Activated CD4-positive, alpha-beta memory T cell treated with anti-CD3 and anti-CD28 coated beads, Interleukin-2, amount 10 ng/mL, durations not matched to agents 7 days and 5 days (primary cell): ENCODE data around the gene RIPPLY3. TPM values are rescaled to one million over a fixed set of nuclear protein-coding genes. Genes with fewer than 3 reads are reported as not detected.

Source experiments
- CTCF ChIA-PET: fragments of 350-600 bp; sonication (Branson Sonifier 250); formaldehyde crosslinking; loops from one replicate; lab custom pipeline; 2021; ENCODE audit warnings: antibody characterized with exemption, inconsistent platforms; lab: Charles Lee
- POLR2A ChIA-PET: fragments of 350-600 bp; sonication (Branson Sonifier 250); formaldehyde crosslinking; loops from one replicate; lab custom pipeline; 2021; ENCODE audit warnings: antibody characterized with exemption; lab: Charles Lee
- DNase-seq: peaks from one replicate; pipeline ENCODE4 v3.0.0-alpha.2; 2020
- H3K27ac Mint-ChIP-seq: one replicate; pipeline ENCODE4 v1.8.0; 2021; ENCODE audit warnings: mild to moderate bottlenecking, mixed read lengths
- H3K27me3 Mint-ChIP-seq: one replicate; pipeline ENCODE4 v1.8.0; 2021; ENCODE audit warnings: mixed read lengths
- H3K36me3 Mint-ChIP-seq: one replicate; pipeline ENCODE4 v1.8.0; 2021; ENCODE audit warnings: low read depth, mixed read lengths
- H3K4me1 Mint-ChIP-seq: one replicate; pipeline ENCODE4 v1.8.0; 2021; ENCODE audit warnings: mixed read lengths
- H3K4me3 Mint-ChIP-seq: one replicate; pipeline ENCODE4 v1.8.0; 2021; ENCODE audit warnings: mild to moderate bottlenecking, mixed read lengths
- H3K9me3 Mint-ChIP-seq: one replicate; pipeline ENCODE4 v1.8.0; 2021; ENCODE audit warnings: mixed read lengths
- total RNA-seq, 2 experiments: library from RNA; stranded (reverse); gene quantifications; one replicate each; pipeline ENCODE4 v1.2.3, GENCODE V29; 2021

Gene RIPPLY3, protein sequence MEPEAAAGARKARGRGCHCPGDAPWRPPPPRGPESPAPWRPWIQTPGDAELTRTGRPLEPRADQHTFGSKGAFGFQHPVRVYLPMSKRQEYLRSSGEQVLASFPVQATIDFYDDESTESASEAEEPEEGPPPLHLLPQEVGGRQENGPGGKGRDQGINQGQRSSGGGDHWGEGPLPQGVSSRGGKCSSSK
- not detected for total RNA-seq

DNA sequence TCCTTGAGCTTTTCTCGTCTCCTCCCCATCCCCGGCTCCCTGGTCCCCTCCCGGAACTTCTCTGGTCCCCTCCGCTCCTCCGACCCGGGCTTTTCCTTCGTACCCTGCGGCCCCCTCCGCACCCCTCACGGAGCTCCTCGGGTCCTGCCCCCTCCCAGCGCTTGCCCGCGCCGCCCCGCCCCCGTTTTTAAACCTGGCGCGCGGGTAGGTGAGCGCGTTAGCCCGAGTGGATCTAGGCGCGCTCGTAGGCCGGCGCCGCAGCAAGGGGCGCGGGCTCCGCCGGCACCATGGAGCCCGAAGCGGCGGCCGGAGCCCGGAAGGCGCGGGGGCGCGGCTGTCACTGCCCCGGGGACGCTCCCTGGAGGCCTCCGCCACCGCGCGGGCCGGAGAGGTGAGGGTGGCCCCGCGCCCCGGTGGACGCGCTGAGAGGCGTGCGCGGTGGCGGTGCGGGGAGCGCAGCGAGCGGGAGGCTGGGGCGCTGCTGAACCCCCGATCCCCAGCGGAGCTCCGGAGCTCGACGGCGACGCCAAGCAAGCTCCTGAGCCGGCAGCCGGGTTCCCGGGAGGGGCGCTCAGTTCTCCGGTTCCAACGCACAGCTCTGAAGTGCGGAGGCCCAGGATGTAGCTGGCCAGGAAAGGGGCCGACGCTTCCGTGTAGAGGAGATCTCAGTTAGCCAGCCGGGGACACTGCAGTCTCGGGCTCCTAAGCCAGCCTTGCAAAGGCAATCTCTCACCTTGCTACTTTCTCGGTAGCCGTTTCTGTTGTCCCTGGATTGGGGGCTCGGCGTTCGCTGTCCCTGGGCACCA is at the start of gene RIPPLY3:
Gene RIPPLY3 (plus strand): TSS at position 217 of the 806 bp plus-strand sequence. CDS start 71 bp downstream, at position 288.
- Mint-ChIP-seq H3K9me3 (no peaks in the 10 kb centered on the region), H3K4me1 (peaks cover 16% of the 10 kb centered on the region), H3K27me3 (peaks cover 24% of the 10 kb centered on the region), H3K36me3 (no peaks in the 10 kb centered on the region), H3K4me3 (peak within 1 kb of the TSS; percentile 61), H3K27ac (no peak within 1 kb of the TSS)
- POLR2A ChIA-PET = interaction anchor here (0.6 kb wide), 1 partner anchor 33 kb away, joined by 3 read pairs; no protein-coding TSS in a partner anchor
- CTCF ChIA-PET = interaction anchor here (1.8 kb wide), 1 partner anchor 17 kb away, joined by 10 read pairs; no protein-coding TSS in a partner anchor
- peak; percentile 19 for DNase-seq

DNA sequence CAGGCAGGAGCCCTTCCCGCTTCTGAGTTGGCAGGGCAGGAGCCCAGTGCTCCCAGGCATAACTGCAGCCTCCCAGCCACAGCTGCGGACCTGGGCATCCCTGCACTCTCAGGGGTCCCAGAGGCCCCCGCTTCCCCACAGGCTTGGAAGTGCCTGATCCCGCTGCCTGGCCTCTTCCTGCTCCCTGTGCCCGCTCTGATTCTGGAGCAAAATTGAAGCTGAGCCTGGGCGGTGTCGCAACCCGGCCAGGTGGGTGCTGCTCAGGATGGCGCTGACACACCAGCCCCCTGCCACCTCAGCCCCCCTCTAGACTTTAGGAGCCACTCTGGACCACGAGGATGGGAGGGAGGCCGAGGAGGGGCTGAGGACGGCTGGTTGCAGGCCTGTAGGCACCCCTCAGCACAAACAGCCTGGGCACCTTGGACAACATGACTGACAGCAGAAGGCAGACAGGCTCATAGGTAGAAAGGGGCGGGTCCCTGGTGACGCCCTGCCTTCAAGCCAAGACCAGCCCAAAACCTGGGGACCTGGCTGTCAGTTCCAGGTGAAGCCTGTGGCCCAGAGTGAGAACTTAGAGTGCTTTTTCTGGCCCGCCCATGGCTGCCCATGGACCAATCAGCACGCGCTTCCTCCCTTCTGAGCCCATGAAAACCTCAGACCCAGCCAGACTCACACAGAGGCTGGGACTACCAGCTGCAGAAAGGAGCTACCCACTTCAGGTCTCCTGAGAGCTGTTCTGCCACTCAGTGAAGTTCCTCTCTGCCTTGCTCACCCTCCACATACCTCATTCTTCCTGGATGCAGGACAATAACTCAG is 47.3 kb upstream of the RIPPLY3 start:
- Mint-ChIP-seq H3K27ac (no peak overlapping the region), H3K9me3 (no peaks in the 10 kb centered on the region), H3K27me3 (no peaks in the 10 kb centered on the region), H3K4me1 (peaks cover 2% of the 10 kb centered on the region), H3K4me3 (no peak overlapping the region), H3K36me3 (peaks cover 21% of the 10 kb centered on the region)
- ChIA-PET CTCF (no interaction called here), POLR2A (interaction anchor here (0.7 kb wide), 1 partner anchor 28 kb away, joined by 3 read pairs; no protein-coding TSS in a partner anchor)
- DNase-seq = no peak

DNA sequence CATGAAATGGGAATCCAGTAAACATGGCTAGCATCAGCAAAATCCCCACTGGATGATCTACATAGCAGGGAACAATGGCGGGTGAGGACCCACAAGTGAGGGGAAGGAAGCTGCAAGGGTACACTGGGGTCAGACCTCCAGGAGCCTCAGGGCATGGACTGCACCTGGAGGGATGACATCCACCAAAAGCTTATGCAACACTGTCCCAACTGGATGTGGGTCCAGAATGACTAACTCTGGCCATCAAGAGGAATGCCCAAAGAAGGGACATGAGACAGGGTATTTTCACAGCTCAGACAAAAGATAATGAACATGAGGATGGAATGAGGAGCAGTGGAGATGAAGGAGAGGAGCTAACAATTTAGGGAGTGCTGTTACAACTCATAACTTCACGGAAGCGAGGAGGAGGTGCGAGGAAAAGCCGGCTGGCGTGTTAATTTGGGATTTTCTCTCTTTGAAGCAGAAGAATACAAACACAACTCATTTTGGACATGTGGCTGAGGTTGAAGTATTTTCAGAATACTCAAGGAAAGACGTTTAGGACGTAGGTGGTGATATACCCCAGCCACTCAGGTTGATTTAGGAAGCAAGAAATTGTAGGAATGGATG is 45.7 kb upstream of the RIPPLY3 start:
- Mint-ChIP-seq H3K27ac (no peak overlapping the region), H3K9me3 (no peaks in the 10 kb centered on the region), H3K36me3 (peaks cover 19% of the 10 kb centered on the region), H3K27me3 (no peaks in the 10 kb centered on the region), H3K4me1 (peaks cover 16% of the 10 kb centered on the region), H3K4me3 (no peak overlapping the region)
- DNase-seq = no peak
- CTCF ChIA-PET = interaction anchor here (0.7 kb wide), 1 partner anchor 28 kb away, joined by 3 read pairs; no protein-coding TSS in a partner anchor
- POLR2A ChIA-PET = no interaction called here

DNA sequence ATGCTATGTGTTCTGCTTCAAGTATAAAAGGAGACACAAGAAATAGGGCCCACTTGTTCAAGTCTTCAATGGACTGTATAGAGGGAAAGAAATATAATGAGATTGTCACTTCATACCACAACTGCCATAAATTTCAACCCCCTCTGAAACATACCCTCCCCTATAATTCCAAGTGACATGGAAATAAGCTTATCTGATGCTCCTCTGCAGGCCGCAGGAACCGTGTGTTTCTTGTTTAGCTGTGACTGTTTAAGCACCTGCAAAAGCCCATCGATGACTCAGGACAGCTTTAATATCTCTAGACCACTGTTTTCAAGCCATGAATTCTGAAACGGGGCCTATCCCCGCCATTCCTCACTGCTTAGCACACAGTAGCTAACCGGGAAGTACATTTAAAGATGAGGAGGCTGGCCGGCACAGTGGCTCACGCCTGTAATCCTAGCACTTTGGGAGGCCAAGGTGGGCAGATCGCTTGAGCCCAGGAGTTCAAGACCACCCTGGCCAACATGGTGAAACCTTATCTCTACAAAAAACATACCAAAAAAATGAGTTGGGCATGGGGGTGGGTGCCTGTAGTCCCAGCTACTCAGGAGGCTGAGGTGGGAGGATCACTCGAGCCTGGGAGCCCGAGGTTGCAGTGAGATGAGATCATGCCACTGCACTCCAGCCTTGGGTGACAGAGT is 44.3 kb upstream of the RIPPLY3 start:
- H3K9me3 Mint-ChIP-seq = no peaks in the 10 kb centered on the region
- H3K4me1 Mint-ChIP-seq = peaks cover 22% of the 10 kb centered on the region
- peaks cover 15% of the 10 kb centered on the region for H3K36me3 Mint-ChIP-seq
- no peaks in the 10 kb centered on the region for H3K27me3 Mint-ChIP-seq
- POLR2A ChIA-PET = no interaction called here
- no peak overlapping the region for H3K27ac Mint-ChIP-seq
- no peak overlapping the region for H3K4me3 Mint-ChIP-seq
- CTCF ChIA-PET = no interaction called here
- no peak for DNase-seq

DNA sequence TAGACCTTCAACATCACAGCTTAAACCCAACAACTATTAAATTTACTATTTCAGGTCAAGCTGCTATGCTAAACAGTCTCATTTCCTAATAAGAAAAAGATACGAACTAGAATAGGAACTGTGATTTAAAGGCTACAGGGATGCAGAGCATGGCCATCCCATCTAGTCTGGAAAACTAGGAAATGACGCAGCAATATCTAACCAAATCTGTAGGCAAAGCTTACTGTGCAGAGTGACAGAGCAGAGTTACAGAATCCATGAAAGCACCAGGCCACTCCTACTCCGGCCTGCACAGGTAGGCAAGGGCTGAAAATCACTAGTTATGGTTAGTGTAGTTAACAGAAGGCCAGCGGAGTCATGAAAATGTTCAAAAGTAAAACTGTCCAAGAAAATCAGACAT is 42.1 kb upstream of the RIPPLY3 start:
- H3K27me3 Mint-ChIP-seq = no peaks in the 10 kb centered on the region
- ChIA-PET CTCF (interaction anchor here (0.6 to 1.2 kb wide), 4 partner anchors 13 to 924 kb away, joined by 3 to 5 read pairs (median 4); no protein-coding TSS in a partner anchor), POLR2A (no interaction called here)
- no peak for DNase-seq
- H3K27ac Mint-ChIP-seq = no peak overlapping the region
- H3K36me3 Mint-ChIP-seq = peaks cover 15% of the 10 kb centered on the region
- H3K4me1 Mint-ChIP-seq = peaks cover 25% of the 10 kb centered on the region
- H3K4me3 Mint-ChIP-seq = no peak overlapping the region
- no peaks in the 10 kb centered on the region for H3K9me3 Mint-ChIP-seq

DNA sequence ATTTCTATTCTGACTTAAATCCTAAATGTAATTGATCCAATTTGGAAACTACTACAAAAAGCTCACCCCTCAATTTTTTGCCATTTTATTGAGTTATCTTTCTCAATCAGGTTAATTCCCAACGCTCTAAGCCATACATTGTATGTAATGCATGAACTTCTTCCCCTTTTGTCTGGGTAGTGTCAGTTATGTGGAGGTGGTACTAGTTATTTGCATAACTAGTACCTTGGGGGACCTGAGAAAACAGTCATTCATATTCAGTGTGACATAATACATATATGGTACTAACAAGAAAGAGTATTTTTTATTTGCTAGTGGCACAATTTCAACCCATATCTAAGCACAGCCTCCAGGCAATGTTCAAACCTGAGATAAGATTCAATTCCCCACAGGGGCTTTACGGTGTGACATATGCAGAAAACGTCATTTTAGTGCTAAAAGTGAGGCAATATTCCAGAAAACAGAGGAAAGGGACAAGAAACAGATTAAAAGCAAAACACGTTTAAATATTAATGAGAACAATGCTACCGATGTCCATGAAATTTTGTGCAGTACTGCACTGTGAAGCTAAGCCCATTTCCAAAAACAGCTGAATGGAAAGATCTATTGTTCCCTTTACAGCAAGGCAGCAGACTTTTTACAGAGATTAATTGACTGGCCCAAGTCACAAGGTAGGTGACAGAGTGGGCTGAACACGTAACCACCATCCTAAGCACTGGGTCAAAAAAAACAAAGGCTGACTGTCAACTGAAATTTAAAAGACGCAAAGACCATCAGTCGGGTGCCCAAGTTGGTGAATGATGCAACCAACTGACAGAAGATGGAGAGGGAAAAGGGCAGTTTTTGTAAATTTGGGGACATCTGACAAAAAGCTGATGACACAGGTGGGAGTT is 41.4 kb upstream of the RIPPLY3 start:
- Mint-ChIP-seq H3K9me3 (no peaks in the 10 kb centered on the region), H3K27ac (peak overlapping the region; percentile 53), H3K4me1 (peaks cover 25% of the 10 kb centered on the region), H3K36me3 (peaks cover 12% of the 10 kb centered on the region), H3K27me3 (no peaks in the 10 kb centered on the region), H3K4me3 (peak overlapping the region; percentile 73)
- POLR2A ChIA-PET = interaction anchor here (0.7 to 4.4 kb wide), 6 partner anchors 12 to 645 kb away, joined by 3 to 28 read pairs (median 4); partner anchors contain the start of gene MORC3
- CTCF ChIA-PET = interaction anchor here (0.6 to 3.5 kb wide), 10 partner anchors 11 to 924 kb away, joined by 3 to 26 read pairs (median 6); no protein-coding TSS in a partner anchor
- DNase-seq = no peak

DNA sequence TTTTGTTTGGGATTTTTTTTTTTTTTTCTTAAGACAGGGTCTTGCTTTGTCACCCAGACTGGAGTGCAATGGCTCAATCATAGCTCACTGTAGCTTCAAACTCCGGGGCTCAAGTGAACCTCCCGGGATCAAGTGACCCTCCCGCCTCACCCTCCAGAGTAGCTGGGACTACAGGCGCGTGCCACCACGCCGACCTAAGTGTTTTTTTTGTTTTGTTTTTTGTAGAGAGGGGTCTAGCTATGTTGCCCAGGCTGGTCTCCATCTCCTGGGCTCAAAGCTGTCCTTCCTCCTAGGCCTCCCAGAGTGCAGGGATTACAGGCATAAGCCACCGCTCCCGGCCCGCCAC is 40.8 kb upstream of the RIPPLY3 start:
- POLR2A ChIA-PET = interaction anchor here (0.7 to 4.4 kb wide), 6 partner anchors 11 to 646 kb away, joined by 3 to 28 read pairs (median 4); partner anchors contain the start of gene MORC3
- Mint-ChIP-seq H3K4me3 (peak overlapping the region; percentile 73), H3K9me3 (no peaks in the 10 kb centered on the region), H3K36me3 (peaks cover 8% of the 10 kb centered on the region), H3K4me1 (peaks cover 23% of the 10 kb centered on the region), H3K27ac (peak overlapping the region; percentile 53), H3K27me3 (no peaks in the 10 kb centered on the region)
- DNase-seq = no peak
- CTCF ChIA-PET = interaction anchor here (0.6 to 3.5 kb wide), 10 partner anchors 11 to 598 kb away, joined by 3 to 26 read pairs (median 6); no protein-coding TSS in a partner anchor

DNA sequence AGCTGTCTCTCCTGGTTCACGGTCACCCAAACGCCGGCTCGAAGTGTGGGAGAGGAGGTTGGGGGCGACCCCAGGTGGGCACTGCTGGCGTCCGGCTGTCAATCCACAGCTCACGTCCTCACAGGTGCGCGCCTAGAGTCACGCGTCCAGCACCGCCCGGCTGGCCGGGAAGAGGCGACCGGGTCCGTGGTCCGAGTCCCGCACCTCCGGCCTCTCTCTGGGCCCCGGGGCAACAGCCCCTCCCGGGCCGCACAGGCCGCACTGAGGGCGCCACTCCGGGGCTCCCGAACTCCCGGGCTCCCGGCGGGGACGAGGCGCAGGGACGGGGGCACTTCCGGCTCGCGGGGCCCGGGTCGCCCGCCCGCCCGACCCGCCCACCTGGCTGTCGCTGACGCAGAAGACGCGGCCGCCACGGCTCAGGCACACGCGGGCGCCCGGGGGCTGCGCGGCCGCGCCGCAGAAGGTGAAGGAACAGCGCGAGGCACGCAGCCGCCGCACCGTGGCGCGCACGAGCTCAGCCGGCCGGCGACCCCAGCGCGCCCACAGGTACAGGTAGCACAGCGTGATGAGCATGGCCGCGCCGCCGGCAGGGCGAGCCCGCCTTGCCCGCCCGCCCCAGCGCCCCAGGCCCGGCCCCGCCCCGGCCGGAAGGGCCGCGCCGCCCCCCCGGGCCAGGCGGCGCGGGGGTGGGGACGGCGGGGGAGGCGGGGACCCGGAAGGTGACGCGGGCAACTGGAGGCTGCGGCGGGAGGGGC is 40.3 kb upstream of the RIPPLY3 start, which contains the start of gene HLCS:
Gene HLCS (minus strand): TSS at position 604 of the 755 bp plus-strand sequence. CDS start 31 bp downstream, at position 573.
- peak; percentile 81 for DNase-seq
- Mint-ChIP-seq H3K9me3 (no peaks in the 10 kb centered on the region), H3K27ac (peak within 1 kb of the TSS; percentile 77), H3K36me3 (peaks cover 4% of the 10 kb centered on the region), H3K27me3 (no peaks in the 10 kb centered on the region), H3K4me3 (peak within 1 kb of the TSS; percentile 73), H3K4me1 (peaks cover 23% of the 10 kb centered on the region)
- CTCF ChIA-PET = interaction anchor here (0.5 to 3.5 kb wide), 12 partner anchors 10 to 638 kb away, joined by 3 to 26 read pairs (median 4); no protein-coding TSS in a partner anchor
- POLR2A ChIA-PET = interaction anchor here (0.7 to 4.4 kb wide), 9 partner anchors 10 to 646 kb away, joined by 3 to 28 read pairs (median 4); partner anchors contain the start of gene MORC3

DNA sequence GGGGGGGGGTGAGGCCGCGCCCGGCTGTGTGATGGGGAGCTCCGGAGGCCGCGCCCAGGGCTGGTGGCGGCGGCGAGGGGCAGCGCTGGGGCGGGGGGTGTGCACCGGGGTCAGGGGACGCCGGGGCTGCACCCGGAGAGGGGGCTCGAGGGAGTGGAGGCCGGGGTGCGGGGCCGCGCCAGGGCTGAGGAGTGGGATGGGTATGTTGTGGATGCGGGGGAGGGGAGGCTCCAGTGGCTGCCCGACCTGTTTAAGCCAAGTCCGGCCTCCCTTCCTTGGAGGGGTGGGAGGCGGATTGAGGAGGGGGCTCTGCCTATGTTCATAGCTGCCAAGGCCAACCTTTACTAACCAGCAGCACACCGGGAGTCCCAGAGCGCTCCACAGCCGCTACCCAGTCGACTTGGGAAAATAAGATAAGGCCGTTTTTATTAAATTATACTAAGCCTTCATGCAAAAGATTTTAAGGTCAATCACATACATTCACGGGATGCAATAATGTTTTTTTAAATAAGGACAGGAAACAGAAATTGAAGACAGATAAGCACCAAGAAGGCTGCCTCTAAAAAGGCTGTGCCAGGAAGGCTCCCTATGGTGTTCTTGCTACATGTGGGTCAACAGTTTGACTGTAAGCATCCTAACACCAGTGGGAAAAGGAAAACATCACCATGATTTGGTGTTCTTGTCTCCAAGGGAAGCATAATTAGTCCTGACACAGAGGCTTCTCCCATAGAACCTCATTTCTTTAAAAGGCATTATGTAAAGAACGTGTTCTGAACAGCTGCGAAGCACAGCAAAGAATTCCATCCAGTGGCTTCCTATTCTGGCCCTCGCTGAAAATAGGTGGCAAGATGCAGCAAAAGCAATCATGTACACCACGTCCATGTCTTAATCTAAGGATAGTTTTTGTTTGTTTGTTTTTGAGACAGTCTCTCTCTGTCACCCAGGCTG is 39.4 kb upstream of the RIPPLY3 start:
- H3K9me3 Mint-ChIP-seq = no peaks in the 10 kb centered on the region
- no peak for DNase-seq
- peak overlapping the region; percentile 73 for H3K4me3 Mint-ChIP-seq
- peak overlapping the region; percentile 77 for H3K27ac Mint-ChIP-seq
- no peaks in the 10 kb centered on the region for H3K27me3 Mint-ChIP-seq
- peaks cover 23% of the 10 kb centered on the region for H3K4me1 Mint-ChIP-seq
- H3K36me3 Mint-ChIP-seq = peaks cover 2% of the 10 kb centered on the region
- CTCF ChIA-PET = interaction anchor here (1.0 to 3.5 kb wide), 5 partner anchors 9 to 24 kb away, joined by 3 to 26 read pairs (median 6); no protein-coding TSS in a partner anchor
- POLR2A ChIA-PET = interaction anchor here (0.8 to 4.4 kb wide), 8 partner anchors 10 to 597 kb away, joined by 3 to 28 read pairs (median 4); no protein-coding TSS in a partner anchor
